Activated CD4-positive, alpha-beta T cell treated with anti-CD3 and anti-CD28 coated beads, Interleukin-2, amount 50 U/mL, for 4 hours (primary cell): ENCODE data around the gene ZNF174.

Experiments used
- DNase-seq, 2 experiments: peaks; one replicate each; pipeline ENCODE4 v3.0.0-alpha.2; 2020

ZNF174 gene

GRCh38 chr16:3400779-3401688 is at the start of gene ZNF174, which contains the start of gene ZSCAN32:
Gene ZNF174, plus strand, starts transcription at chr16:3401215. Its CDS starts 790 bp downstream, at chr16:3402005.
Gene ZSCAN32, minus strand, starts transcription at chr16:3401004. Its CDS starts 3,447 bp downstream, at chr16:3397557.
- peak; percentile 97 to 98 for DNase-seq

DNA sequence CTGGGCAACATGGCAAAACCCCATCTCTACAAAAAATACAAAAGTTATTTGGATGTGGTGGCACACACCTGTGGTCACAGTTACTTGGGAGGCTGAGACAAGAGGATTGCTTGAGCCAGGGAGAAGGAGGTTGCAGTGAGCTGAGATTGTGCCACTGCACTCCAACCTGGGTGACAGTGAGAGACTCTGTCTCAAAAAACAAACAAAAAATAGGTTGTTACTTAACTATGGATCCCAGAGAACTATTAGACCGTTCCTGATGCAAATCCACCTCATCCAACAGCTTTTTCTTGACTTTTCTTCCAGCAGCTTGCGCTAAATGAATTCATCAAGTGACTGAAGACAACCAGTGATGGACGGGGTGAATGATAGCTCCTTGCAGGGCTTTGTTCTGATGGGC is 45.4 kb upstream of the ZNF174 start, which contains the start of gene OR2C1:
Gene OR2C1, plus strand, starts transcription at position 301 of the 400 bp plus-strand sequence. Its CDS starts 52 bp downstream, at position 353.
- no peak for DNase-seq

DNA sequence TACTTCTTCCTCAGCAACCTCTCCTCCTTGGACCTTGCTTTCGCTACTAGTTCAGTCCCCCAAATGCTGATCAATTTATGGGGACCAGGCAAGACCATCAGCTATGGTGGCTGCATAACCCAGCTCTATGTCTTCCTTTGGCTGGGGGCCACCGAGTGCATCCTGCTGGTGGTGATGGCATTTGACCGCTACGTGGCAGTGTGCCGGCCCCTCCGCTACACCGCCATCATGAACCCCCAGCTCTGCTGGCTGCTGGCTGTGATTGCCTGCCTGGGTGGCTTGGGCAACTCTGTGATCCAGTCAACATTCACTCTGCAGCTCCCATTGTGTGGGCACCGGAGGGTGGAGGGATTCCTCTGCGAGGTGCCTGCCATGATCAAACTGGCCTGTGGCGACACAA is 44.9 kb upstream of the ZNF174 start:
- DNase-seq = no peak

DNA sequence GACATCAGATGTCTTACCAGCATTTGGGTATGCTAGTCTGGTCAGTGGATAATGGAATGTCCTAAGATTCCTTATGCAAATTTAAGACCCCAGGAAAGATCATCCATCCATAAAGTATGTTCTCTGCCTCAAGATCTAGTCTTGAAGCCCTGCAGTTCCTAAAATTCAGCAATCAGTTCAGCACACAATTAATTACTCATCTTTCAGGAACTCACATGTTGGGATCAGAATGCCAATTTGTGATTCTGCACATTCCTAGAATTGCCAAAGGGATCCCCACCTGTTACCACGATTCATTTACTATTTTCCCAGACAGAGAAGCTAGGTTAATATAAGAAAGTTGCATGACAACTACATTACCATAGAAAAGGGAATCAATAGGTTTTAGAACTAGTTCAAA is 42.1 kb upstream of the ZNF174 start:
- no peak for DNase-seq

- no peak for DNase-seq
Measured at GRCh38 chr16:3362931-3363330, 38.1 kb upstream of the ZNF174 start.

DNA sequence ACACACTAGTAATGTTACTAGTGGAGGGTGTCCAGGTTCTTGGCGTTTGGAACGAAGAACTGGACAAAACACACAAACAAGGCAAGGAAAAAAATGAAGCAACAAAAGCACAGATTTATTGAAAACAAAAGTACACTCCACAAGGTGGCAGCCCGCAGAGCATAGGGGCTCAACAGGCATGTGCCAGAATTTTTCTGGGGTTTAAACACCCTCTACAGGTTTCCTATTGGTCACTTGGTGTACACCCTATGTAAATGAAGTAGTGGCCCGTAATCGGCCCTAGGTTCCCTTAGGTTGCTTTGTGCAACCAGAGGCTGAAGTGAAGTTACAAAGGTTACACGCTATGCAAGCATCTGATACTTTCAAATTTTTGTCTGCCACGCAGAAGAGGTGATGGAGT is 37.2 kb upstream of the ZNF174 start:
- no peak for DNase-seq

GRCh38 chr16:3364774-3365427 is 36.1 kb upstream of the ZNF174 start:
- DNase-seq = peak; percentile 77 to 79

DNA sequence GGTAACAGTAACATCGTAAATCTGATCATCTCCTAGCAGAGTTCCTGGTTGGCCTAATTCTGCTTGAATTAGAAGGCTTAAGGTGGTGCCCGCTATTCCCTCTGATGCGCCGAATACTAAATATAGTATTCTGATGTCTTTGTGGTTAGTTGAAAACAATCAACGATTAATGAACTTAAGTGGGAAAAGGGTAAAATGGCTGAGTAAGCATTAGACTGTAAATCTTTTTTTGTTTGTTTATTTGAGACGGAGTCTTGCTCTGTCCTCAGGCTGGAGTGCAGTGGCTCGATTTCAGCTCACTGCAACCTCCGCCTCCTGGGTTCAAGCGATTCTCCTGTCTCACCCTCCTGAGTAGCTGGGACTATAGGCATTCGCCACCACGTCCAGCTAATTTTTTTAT is 31.9 kb upstream of the ZNF174 start:
- no peak for DNase-seq

GRCh38 chr16:3375680-3376079 is 25.3 kb upstream of the ZNF174 start:
- no peak for DNase-seq

GRCh38 chr16:3377917-3378316 is 23.1 kb upstream of the ZNF174 start:
- DNase-seq = no peak

GRCh38 chr16:3383045-3383448 is 18.0 kb upstream of the ZNF174 start:
- DNase-seq = no peak

DNA sequence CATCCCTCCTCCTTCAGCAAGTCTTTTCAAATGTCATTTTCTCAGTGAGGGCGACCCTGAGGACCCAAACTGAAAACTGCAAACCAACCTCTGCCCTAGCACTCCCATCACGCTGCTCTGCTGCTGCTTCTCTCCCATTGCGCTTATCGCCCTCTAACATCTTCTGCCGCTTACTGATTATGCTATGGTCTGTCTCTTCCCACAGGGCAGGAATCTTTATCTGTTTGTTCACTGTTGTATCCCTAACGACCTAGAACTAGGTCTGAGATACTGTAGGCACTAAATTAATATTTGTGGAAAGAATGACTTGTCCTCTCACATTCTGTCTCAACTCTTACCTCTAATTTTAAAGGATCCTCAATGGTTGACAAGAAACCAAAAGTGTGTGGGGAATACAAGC is 12.7 kb upstream of the ZNF174 start:
- DNase-seq = no peak

DNA sequence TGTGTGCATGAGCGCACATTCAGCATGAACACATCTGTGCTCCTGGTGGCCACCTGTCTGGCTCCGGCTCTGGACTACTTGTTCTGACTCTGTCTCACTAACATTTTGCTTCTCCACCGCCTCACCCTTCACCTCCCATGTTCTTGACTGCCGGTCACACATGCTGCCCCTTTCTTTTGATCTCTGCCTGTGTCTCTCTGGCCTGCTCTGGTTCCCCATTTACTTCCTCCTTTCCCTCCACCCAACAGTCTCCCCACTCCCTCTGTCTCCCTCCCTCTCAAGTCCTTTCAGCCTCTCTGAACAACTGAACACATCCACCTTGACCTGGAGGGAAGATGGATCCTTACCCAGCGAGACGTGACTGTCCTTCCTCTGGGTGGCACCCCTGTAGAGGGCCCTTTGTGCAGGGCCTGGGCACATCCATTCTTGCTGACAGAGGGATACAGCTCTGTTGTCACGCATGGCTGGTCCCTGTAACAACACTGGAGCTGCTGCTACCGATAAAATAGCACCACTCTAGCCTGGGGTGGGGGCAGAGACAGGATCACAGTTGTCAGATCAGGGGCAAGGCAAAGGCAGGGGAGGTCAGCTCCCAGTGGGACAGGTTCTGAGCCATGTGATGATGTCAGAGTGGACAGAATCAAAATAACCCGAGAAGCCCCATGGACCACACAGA is 11.2 kb upstream of the ZNF174 start:
- no peak for DNase-seq

GRCh38 chr16:3400446-3400778 is 603 bp upstream of the ZNF174 start:
- DNase-seq = no peak

DNA sequence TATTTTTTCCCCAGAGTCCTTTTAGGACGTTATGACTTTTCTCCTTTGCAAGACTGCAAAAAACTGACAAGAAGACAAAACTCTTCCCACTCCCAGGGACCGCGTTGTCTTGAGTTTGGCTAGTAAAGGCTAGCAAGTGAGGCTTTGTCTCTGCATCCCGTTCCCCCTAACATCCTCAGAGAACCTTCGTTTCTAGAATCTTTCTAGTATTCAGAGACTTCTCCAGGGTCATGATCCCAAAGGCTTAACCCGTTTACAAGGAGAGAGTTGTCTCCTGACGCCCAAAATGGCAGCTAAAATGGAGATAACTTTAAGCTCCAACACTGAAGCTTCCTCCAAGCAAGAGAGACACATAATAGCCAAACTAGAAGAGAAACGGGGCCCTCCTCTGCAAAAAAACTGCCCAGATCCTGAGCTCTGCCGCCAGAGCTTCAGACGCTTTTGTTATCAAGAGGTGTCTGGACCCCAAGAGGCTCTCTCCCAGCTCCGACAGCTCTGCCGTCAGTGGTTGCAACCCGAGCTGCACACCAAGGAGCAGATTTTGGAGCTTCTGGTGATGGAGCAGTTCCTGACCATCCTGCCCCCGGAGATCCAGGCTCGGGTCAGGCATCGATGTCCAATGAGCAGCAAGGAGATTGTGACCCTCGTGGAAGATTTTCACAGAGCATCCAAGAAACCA is 843 bp downstream of the ZNF174 start:
- no peak for DNase-seq

GRCh38 chr16:3408561-3409197 is 7.7 kb downstream of the ZNF174 start:
- no peak for DNase-seq

DNA sequence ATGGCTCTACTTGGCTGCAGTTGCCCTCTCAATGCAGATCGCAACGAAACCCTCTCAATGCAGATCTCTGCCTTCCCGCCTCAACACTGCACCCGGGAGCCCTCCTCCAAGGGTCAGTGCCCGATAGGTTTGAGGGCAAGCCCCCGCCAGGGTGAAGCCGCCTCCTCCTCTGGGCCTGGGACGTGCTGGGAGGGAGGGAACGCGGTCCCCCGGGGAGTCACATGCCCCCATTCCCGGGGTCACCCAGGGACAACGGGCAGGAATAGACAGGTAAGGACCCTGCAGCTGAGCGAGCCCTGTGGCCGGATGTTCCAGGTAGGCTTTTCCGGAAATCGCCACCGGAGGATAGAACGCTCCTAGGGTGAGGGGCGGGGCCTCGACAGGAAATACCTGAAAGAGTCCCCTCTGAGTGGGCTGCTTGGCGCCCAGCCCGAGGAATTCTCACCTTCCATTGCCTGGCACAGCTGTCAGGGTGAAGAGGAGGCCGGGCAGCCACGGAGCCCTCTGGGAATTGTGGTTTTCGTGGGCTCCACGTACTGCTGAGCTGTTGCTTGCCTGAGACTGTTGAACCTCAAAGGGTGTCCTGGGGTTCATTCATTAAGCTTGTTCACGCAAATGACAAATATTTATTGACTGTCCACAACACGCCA is 12.8 kb downstream of the ZNF174 start:
- DNase-seq = no peak

- DNase-seq = peak in 1 of 2 experiments; percentile 13
Measured at GRCh38 chr16:3431779-3432219, 30.8 kb downstream of the ZNF174 start.

DNA sequence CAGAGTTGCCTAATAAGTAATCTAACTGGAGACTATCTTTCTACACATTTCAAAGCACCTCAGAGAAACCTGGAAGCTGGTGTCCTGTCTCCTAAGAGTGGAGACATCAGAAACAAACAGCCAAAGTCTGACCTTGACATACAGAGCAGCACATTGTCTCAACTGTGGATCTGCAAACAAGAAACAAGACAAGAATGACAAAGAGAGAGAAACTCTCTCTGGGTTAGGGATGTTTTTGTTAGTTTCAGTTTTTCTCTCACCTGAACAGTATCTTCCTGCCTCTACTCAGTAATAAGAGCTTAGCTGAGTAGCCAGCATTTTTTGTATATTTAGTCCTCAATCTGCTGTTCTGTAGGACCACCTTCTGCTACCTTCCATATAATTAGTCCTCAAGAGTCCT is 33.4 kb downstream of the ZNF174 start:
- no peak for DNase-seq

- DNase-seq = no peak
Measured at GRCh38 chr16:3439637-3440036, 38.6 kb downstream of the ZNF174 start.

DNA sequence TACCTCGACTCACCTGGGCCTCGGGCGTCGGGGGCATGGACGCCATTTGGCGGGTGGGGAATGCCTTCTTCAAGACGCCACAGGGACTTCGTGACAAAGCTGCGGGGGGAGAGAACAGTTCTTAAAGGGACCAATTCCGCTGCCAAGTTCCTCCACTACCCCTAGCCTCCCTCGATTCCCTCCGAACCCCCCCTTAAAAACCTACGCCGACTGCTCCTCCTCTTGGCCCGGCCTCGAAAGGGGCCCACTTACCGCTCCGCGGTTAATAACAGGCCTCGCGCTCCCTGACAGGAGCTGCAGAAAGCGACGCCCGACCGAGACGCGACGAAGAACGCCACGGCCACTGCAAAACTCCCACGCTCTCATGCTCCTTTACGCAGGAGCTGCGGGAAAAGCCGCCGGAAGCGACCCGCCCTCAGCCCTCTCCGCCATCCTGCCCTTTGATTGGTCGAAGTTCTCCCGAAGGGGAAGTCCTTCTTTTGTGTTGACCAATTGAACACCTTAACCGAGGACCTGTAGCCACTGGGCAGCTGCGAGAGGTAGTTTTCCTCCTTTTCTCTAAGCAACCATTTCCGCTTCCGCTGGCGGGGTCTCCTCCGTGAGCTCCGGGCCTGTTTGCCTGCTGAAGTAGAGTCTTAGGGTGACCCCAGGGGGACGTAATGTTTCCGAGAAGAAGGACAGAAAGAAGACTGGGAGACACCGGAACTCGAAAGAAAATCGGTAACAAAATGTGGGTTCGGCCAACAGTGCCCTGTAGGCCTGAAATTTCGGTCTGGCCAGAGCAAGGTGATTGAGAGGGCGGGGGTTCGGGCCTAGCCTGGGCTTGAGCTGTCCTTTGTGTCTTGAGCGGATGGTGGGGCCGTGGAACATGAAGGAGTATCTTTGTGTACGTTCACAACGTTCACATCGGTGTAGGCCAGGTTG is 42.4 kb downstream of the ZNF174 start, which contains the start of the genes NAA60 and ZNF597:
Gene NAA60, plus strand, starts transcription at position 573 of the 924 bp plus-strand sequence. CDS start 32,548 bp downstream, outside the sequence.
Gene ZNF597, minus strand, starts transcription at position 397 of the 924 bp plus-strand sequence. Its CDS starts 351 bp downstream, at position 46.
- peak; percentile 65 to 73 for DNase-seq
